ENCODE results near the gene PIK3R3. TPM values are rescaled to one million over a fixed set of nuclear protein-coding genes. Genes with fewer than 3 reads are reported as not detected.
A peak's percentile ranks its signal among the peaks of the same experiment; 100 is the strongest.

Gene PIK3R3
- total RNA-seq, 2 donors from 2014 or later, result 6.2 to 12.9 TPM

DNA sequence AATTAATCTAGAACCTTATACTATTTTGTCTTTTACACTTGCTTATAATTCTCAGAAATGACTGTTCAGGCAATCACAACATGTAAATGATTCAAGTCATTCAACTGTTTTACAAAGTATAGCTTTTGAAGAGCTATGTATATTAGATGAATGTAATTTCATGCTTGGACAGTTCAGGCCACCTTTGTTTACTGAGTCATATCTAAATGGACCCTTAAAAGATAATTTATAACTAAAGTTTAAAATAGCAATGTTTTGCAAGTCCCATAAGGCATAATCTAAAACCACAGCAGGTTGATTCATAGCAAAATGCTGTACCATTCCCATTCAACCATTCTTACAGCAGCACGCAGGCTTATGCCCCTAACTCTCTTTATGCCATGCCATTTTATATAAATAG is 64.8 kb downstream of the PIK3R3 start:
- intact Hi-C loops (cut with DNase I), result no loop called here
- 90 to 93% methylated on average over 1 of the region's 1 CpG for WGBS, 2 donors
- TF ChIP-seq POLR2A (IDR thresholded peaks at IDR 0.05) (no peak), CTCF (IDR thresholded peaks at IDR 0.05) (no peak)
- no peak for ATAC-seq
- Histone ChIP-seq H3K36me3 (replicated peaks in 1 of 2; ENCODE audit: insufficient read depth in 1 of 2, low read depth in 2 of 2) (no peaks in the 10 kb centered on the region), H3K4me1 (no peaks in the 10 kb centered on the region), H3K27ac (no peak overlapping the region), H3K9me3 (no peaks in the 10 kb centered on the region), H3K27me3 (no peaks in the 10 kb centered on the region), H3K4me3 (no peak overlapping the region)
- DNase-seq, result no peak

DNA sequence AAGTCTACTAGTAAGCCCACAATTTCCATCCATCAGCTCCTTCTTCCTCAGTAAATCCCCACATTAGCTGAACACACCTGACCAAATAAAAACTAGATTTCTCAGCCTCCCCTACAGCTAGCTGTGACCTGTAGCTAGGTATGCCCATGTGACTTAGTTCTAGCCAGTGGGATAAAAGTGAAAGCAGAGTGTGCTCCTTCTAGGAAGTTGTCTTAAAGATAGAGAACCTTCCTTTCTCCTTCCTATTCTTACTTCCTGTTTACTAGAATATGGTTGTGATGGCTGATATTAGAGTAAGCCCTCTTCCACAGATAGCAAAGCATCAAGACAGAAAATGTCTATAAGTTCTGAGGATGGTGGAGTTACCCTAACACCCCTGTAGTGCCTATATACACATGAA is 67.0 kb downstream of the PIK3R3 start:
- TF ChIP-seq POLR2A (IDR thresholded peaks at IDR 0.05), result no peak
- no peak for TF ChIP-seq CTCF (IDR thresholded peaks at IDR 0.05)
- DNase-seq (no peak), ATAC-seq (no peak)
- Histone ChIP-seq H3K9me3 (no peaks in the 10 kb centered on the region), H3K4me1 (no peaks in the 10 kb centered on the region), H3K27me3 (no peaks in the 10 kb centered on the region), H3K4me3 (no peak overlapping the region), H3K27ac (no peak overlapping the region), H3K36me3 (replicated peaks in 1 of 2; ENCODE audit: insufficient read depth in 1 of 2, low read depth in 2 of 2) (no peaks in the 10 kb centered on the region)
- intact Hi-C loops (cut with DNase I), result no loop called here

- H3K27ac ChIP-seq, result no peak overlapping the region
- WGBS, 2 donors, result 76 to 84% methylated on average over 1 of the region's 1 CpG
- no peak for ATAC-seq
These were observed 67.7 kb downstream of the PIK3R3 start for GRCh38 chr1:46064708-46065107.

DNA sequence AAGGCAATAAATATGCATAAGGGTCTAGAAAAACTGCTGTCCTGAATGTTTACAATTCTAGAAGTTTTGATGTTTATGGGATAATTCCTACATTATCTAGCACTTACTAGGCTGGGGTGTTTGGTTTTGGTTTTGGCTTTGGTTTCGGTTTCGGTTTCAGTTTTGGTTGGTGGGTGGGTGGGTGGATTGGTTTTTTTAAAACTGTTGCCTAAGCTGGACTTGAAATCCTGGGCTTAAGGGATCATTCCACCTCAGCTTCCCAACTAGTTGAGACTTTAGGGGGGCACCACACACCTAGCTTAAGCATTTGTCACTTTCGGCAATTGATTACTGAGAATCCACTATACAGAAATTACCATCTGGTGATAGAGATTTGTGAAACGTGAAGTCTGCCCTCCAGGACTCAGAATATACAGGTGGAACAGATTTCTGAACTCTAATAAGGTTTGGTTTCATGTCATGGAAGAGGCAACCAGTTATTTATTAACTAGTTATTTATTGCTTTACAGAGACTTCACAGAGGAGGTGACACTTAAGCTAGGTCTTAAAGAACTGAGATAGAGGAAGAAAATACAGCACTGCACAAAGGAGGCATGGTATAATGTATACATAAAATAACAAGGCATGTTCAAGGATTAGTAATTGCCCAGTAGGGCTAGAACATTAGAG is 69.6 kb downstream of the PIK3R3 start:
- ATAC-seq (no peak), DNase-seq (peak in 1 of 4 donors; percentile 3)
- Histone ChIP-seq H3K9me3 (no peaks in the 10 kb centered on the region), H3K4me1 (no peaks in the 10 kb centered on the region), H3K4me3 (no peak overlapping the region), H3K36me3 (replicated peaks in 1 of 2; ENCODE audit: insufficient read depth in 1 of 2, low read depth in 2 of 2) (no peaks in the 10 kb centered on the region), H3K27ac (no peak overlapping the region), H3K27me3 (no peaks in the 10 kb centered on the region)
- TF ChIP-seq POLR2A (IDR thresholded peaks at IDR 0.05), result no peak
- TF ChIP-seq CTCF (IDR thresholded peaks at IDR 0.05), result no peak
- WGBS, 2 donors, result 61 to 69% methylated on average over 4 of the region's 4 CpGs
- intact Hi-C loops (cut with DNase I), result no loop called here

More at GRCh38 chr1:46064708-46065107, 67.7 kb downstream of the PIK3R3 start:
- no peaks in the 10 kb centered on the region for H3K27me3 ChIP-seq
- no peak for TF ChIP-seq POLR2A (IDR thresholded peaks at IDR 0.05)
- TF ChIP-seq CTCF (IDR thresholded peaks at IDR 0.05), result no peak
- H3K4me1 ChIP-seq, result no peaks in the 10 kb centered on the region
- H3K9me3 ChIP-seq, result no peaks in the 10 kb centered on the region
- intact Hi-C loops (cut with DNase I), result no loop called here
- H3K36me3 ChIP-seq (replicated peaks in 1 of 2; ENCODE audit: insufficient read depth in 1 of 2, low read depth in 2 of 2), result no peaks in the 10 kb centered on the region
- no peak overlapping the region for H3K4me3 ChIP-seq
- no peak for DNase-seq

- H3K9me3 ChIP-seq, result no peaks in the 10 kb centered on the region
- H3K27me3 ChIP-seq, result no peaks in the 10 kb centered on the region
- ATAC-seq, result no peak
- DNase-seq, result no peak
- no peak for TF ChIP-seq CTCF (IDR thresholded peaks at IDR 0.05)
- no peak for TF ChIP-seq POLR2A (IDR thresholded peaks at IDR 0.05)
- intact Hi-C loops (cut with DNase I), result no loop called here
- WGBS, 2 donors, result 65 to 88% methylated on average over 3 of the region's 3 CpGs
- no peaks in the 10 kb centered on the region for H3K36me3 ChIP-seq (replicated peaks in 1 of 2; ENCODE audit: insufficient read depth in 1 of 2, low read depth in 2 of 2)
- H3K4me1 ChIP-seq, result no peaks in the 10 kb centered on the region
- H3K27ac ChIP-seq, result no peak overlapping the region
- H3K4me3 ChIP-seq, result no peak overlapping the region
These were observed 71.3 kb downstream of the PIK3R3 start for GRCh38 chr1:46061146-46061545.
